Coronary artery (tissue), 2 donors: ENCODE results near the gene ICAM1.

Experiments
- DNase-seq: peaks from one replicate; pipeline ENCODE4 v3.0.0-alpha.2; 2017; ENCODE audit warnings: low spot score
- H3K27ac ChIP-seq, 2 donors: fragments of 200-600 bp; sonication (generic); one replicate each; pipeline ENCODE4 v1.5.1; 2016 to 2019
- H3K4me3 ChIP-seq: fragments of 200-600 bp; sonication (generic); 2 replicates; pipeline ENCODE4 v1.5.1; 2016; ENCODE audit warnings: mild to moderate bottlenecking, moderate library complexity
- TF ChIP-seq, protein P1 (sequence below): fragments of 200-600 bp; sonication (generic); IDR thresholded peaks from one replicate; pipeline ENCODE4 v1.5.1; 2019; ENCODE audit warnings: antibody characterized with exemption

ICAM1 gene

DNA sequence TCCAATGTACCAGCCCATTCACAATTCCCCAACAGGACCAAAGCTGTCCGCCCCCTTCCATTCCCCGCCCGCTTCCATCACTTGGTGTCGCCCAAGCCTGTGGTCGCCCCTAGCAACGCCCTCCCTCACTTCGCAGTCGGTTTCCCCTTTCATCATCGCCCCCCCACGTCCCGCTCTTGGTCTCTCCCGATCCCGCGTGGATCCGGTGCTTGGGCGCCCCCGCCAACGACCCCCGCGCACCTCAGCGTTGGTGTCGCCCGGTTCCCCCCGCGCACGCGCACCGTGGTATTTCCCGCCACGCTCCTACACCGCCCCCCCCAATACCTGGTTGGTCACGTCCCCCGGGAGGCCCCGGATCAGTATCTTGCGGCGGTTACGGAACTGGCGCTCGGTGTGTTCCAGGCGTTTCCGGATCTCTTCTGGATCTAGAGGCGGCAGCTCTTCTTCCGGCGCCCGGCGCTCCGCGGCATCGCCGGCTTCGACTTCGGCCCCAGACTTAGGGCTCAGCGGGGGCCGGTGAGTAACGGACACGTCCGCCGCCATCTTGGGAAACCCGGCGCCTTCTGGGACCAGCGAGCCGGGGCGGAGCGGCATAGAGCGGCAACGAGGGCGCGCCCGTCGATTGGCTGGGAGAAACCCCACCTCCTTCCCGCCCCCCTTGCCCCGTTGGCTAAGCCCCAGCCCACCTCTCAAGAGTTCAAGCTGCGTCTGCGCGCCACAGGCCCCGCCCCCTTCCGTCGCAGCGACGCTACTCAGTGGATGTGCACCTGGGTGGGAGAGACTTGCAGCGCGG lies 62.2 kb downstream of the ICAM1 start, which contains the start of gene RAVER1:
Gene RAVER1 (minus strand): TSS at position 565 of the 793 bp plus-strand sequence. CDS start 22 bp downstream, at position 543.
- TF ChIP-seq, protein P1, sequence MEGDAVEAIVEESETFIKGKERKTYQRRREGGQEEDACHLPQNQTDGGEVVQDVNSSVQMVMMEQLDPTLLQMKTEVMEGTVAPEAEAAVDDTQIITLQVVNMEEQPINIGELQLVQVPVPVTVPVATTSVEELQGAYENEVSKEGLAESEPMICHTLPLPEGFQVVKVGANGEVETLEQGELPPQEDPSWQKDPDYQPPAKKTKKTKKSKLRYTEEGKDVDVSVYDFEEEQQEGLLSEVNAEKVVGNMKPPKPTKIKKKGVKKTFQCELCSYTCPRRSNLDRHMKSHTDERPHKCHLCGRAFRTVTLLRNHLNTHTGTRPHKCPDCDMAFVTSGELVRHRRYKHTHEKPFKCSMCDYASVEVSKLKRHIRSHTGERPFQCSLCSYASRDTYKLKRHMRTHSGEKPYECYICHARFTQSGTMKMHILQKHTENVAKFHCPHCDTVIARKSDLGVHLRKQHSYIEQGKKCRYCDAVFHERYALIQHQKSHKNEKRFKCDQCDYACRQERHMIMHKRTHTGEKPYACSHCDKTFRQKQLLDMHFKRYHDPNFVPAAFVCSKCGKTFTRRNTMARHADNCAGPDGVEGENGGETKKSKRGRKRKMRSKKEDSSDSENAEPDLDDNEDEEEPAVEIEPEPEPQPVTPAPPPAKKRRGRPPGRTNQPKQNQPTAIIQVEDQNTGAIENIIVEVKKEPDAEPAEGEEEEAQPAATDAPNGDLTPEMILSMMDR, result no peak
- Histone ChIP-seq H3K27ac (peak within 1 kb of the TSS; percentile 84 to 95), H3K4me3 (peak within 1 kb of the TSS; percentile 86)
- DNase-seq, result peak; percentile 97

DNA sequence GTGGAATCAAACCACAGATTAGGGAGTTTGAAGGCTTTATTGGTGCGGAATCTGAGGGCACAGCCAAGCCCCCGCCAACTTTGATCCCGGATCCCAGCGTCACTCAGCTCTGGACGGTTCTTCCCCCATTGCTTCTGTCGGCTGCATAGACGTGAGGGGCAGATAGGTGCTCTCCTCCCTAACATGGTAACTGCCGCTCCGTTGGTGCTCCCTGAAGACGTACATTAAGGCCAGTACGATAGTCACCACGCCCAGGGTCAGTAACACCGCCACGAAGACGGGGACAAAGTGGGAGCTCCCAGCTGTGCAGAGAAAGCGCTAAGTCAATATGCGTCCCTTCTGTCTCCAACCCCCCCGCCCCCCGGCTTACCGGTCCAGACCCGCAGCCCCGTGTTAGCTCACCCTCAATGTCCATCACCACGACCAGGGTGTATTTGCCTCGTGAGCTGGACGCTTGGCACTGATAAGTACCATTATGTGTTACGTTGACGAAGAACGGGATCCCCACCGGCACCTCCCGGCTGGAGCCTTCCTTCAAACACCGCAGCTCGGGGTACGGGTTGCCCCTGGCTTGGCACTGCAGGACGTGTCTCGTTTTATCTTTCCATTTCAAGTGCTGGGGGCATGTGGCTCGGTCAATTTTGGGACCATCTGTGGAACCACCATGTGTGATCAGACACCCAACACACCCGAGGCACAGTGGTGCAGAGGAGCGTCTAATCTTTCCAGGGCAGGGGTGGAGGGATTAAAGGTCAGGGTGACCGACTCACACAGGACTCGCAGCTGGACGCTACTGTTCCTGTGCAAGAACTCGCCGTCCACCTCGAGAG lies 63.1 kb downstream of the ICAM1 start:
- TF ChIP-seq, protein P1, result no peak
- no peak for DNase-seq
- Histone ChIP-seq H3K4me3 (peak overlapping the region; percentile 86), H3K27ac (peak overlapping the region; percentile 84 to 95)

DNA sequence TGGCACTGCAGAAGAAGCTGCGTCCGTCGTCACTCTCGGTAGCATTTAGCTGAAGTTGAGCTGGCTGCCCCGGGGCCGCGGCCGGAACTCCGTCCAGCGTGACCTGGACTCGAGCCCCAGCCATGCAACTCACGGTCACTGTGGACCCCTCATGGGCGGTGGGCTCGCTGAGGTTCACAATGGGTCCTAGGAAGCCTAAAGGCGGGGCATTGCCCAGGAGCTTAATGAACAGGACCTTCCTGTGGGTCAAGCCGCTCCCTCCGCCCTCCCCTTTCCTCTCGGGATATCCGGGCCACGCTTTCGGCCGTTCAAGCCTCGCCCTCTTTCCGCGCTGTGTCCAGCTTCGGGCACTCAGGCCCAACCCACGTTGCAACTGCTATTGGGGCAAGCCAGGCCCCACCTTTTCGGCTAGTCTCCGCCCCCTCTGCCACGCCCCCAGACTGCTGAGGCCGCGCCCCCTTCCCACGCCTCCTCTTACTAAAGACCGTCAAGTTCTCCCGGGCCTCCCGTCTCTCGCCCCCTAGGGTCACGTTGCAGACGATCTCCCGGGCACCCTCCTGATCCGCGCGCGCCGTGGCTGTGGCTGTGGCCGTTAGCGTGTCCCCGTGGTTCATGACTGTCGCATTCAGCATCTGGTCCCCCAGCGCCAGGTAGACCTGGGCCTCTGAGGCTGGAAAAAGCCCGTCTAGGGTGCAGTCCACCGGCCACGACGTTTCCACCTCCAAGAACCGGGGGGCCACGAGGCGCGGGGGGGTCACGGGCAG lies 63.9 kb downstream of the ICAM1 start:
- TF ChIP-seq, protein P1, result no peak
- peak; percentile 97 for DNase-seq
- Histone ChIP-seq H3K27ac (peak overlapping the region; percentile 52 to 95), H3K4me3 (peak overlapping the region; percentile 86)

DNA sequence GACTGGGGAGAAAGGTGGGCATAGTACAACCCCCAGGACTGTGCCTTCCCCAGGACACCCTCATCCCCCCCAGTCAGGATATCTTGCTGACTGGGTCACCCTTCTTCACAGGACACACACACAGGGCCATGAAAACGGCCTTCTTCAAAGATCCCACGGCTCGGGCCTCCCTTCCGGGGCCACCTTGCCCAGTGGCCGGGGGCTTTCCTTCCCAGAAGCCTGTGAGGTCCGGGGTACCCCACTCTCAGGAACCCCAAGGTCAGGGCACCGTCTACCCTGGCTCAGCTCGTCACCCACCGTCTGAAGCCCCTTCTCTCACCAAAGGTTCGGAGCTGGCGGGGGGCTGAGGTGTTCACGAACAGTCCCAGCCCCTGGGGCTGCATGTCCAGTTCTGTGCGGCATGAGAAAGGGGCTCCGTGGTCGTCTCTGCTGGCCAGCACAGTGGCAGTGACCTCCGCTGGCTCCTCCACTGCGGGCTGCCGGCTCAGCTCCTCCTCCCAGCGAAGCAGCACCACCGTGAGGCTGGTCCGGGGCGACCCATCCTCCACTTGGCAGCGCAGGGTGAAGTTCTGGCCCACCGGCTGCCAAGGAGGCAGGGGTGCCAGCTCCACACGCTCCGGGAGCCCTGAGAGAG lies 64.5 kb downstream of the ICAM1 start:
- Histone ChIP-seq H3K4me3 (peak overlapping the region; percentile 86), H3K27ac (peak overlapping the region in 1 of 2 donors; percentile 95)
- TF ChIP-seq, protein P1, result no peak
- DNase-seq, result no peak
